ENCODE measurements around the gene MCMBP.

The MCMBP gene

GRCh38 chr10:119892188-119893065, 19.8 kb upstream of the MCMBP start, which contains the start of gene SEC23IP (continued):
- no peak for TF ChIP-seq ZNF280D (tag by site-specific recombination; IDR thresholded peaks at IDR 0.05)
- TF ChIP-seq ZNF513 (tag by site-specific recombination; IDR thresholded peaks at IDR 0.05): peak; percentile 78
- TF ChIP-seq SP2 (tag by site-specific recombination; IDR thresholded peaks at IDR 0.05): peak; percentile 88
- TF ChIP-seq ZNF658 (tag by site-specific recombination; IDR thresholded peaks at IDR 0.05): no peak
- TF ChIP-seq ZNF398 (tag by site-specific recombination; IDR thresholded peaks at IDR 0.05): 0 out of 2 replicates have a peak, but pooled peaks have one; percentile 13
- no peak for TF ChIP-seq ZNF768 (tag by site-specific recombination; IDR thresholded peaks at IDR 0.05)
- TF ChIP-seq TCF7L2 (IDR thresholded peaks at IDR 0.05; ENCODE audit: borderline replicate concordance, low read depth, low read length): no peak
- TF ChIP-seq ZNF629 (tag by site-specific recombination; IDR thresholded peaks at IDR 0.05): peak; percentile 78
- peak; percentile 100 for TF ChIP-seq ZNF341 (tag by site-specific recombination; IDR thresholded peaks at IDR 0.05; ENCODE audit: low read depth)
- no peak for TF ChIP-seq ZNF529 (tag by site-specific recombination; IDR thresholded peaks at IDR 0.05; ENCODE audit: insufficient replicate concordance)
- TF ChIP-seq ZNF19 (tag by site-specific recombination; IDR thresholded peaks at IDR 0.05; ENCODE audit: low read depth): no peak
- TF ChIP-seq AEBP2 (tag by site-specific recombination; IDR thresholded peaks at IDR 0.05; ENCODE audit: borderline replicate concordance): no peak
- no peak for TF ChIP-seq ZBTB21 (tag by site-specific recombination; IDR thresholded peaks at IDR 0.05)
- peak; percentile 96 for TF ChIP-seq YY1 (tag by site-specific recombination; IDR thresholded peaks at IDR 0.05)
- TF ChIP-seq ZNF121 (tag by site-specific recombination; IDR thresholded peaks at IDR 0.05): 0 out of 2 replicates have a peak, but pooled peaks have one; percentile 27
- no peak for TF ChIP-seq ZIC2 (tag by site-specific recombination; IDR thresholded peaks at IDR 0.05)
- TF ChIP-seq ZNF510 (tag by site-specific recombination; IDR thresholded peaks at IDR 0.05; ENCODE audit: insufficient replicate concordance): no peak
- peak; percentile 84 for TF ChIP-seq ZNF76 (tag by site-specific recombination; IDR thresholded peaks at IDR 0.05; ENCODE audit: borderline replicate concordance, low read depth)
- TF ChIP-seq SP3 (tag by site-specific recombination; IDR thresholded peaks at IDR 0.05): peak; percentile 98
- no peak for TF ChIP-seq REPIN1 (tag by site-specific recombination; IDR thresholded peaks at IDR 0.05; ENCODE audit: low read depth)
- peak; percentile 83 for TF ChIP-seq EGR2 (tag by site-specific recombination; IDR thresholded peaks at IDR 0.05; ENCODE audit: low read depth)
- no peak for TF ChIP-seq ZNF48 (tag by site-specific recombination; IDR thresholded peaks at IDR 0.05)
- TF ChIP-seq ZNF354C (tag by site-specific recombination; IDR thresholded peaks at IDR 0.05; ENCODE audit: borderline replicate concordance, low read depth): no peak
- no peak for TF ChIP-seq HOXC10 (CRISPR knock-in tag; IDR thresholded peaks at IDR 0.05)
- TF ChIP-seq ZNF785 (tag by site-specific recombination; IDR thresholded peaks at IDR 0.05): no peak
- 0 out of 2 replicates have a peak, but pooled peaks have one; percentile 47 for TF ChIP-seq ZBTB1 (tag by site-specific recombination; IDR thresholded peaks at IDR 0.05)
- peak; percentile 62; the same call in 1 of the 2 replicates for TF ChIP-seq ZNF394 (tag by site-specific recombination; IDR thresholded peaks at IDR 0.05; ENCODE audit: borderline replicate concordance)
- no peak for TF ChIP-seq ZNF132 (tag by site-specific recombination; IDR thresholded peaks at IDR 0.05; ENCODE audit: borderline replicate concordance)
- TF ChIP-seq ZFP3 (tag by site-specific recombination; IDR thresholded peaks at IDR 0.05; ENCODE audit: low read depth): no peak
- peak; percentile 45; the same call in 1 of the 2 replicates for TF ChIP-seq ZBTB8A (tag by site-specific recombination; IDR thresholded peaks at IDR 0.05)
- no peak for TF ChIP-seq ZNF311 (tag by site-specific recombination; IDR thresholded peaks at IDR 0.05; ENCODE audit: borderline replicate concordance)
- no peak for TF ChIP-seq ZNF654 (tag by site-specific recombination; IDR thresholded peaks at IDR 0.05; ENCODE audit: low read depth)
- TF ChIP-seq ZNF404 (tag by site-specific recombination; IDR thresholded peaks at IDR 0.05): no peak

Measured in HEK293 (cell line).